Measurements from ENCODE around the gene SNCB.

DNA sequence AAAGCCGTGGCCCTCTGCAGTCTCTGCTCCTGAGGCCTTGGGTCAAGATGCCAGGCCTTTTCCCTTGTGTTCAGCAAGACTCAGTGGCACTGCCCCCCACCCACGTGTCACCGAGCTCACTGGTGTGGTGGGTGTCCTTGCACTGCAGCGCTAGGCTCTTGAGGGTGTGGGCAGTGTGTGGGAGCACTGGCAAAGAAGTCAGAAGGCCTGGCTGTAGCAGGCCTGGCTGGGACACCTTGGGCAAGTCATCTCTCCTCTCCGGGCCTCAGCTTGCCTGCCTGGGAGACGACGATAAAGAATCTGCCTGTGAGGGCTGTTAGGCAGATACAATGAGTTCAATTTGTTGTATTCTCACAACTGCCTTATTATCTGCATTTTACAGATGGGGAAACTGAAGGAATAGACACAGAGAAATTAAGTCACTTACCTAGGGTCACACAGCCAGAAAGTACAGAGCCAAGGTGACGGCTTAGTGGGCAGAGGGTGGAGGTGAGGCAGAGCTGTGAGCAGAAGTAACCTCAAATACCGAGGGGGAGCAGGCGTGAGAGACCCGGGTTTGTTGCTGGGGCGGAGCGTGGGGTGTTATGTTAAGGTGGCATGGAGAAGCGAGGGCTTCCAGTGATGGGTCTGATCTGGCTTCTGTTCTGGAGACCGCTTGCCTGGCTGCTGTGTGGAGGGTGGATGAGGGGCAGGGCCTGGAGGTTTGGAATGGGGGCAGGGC is 18.3 kb upstream of the SNCB start:
- TF ChIP-seq POLR2A (IDR thresholded peaks at IDR 0.05) (no peak), CTCF (IDR thresholded peaks at IDR 0.05) (no peak)
